Erythroblast (primary cell): ENCODE data around the gene COMMD9.
"Not testable (repeated sequence)": the region's sequence is repeated elsewhere in the genome, so short reads cannot be mapped to it uniquely, and the experiment has no call there.

ENCODE experiments used
- DNase-seq, 2 experiments: peaks; one replicate each; lab custom pipeline; 2025; lab: John Stamatoyannopoulos, UW
- GATA1 ChIP-seq: IDR thresholded peaks from 2 replicates; pipeline ENCODE4 v1.6.1; 2011; ENCODE audit warnings: low read depth, mild to moderate bottlenecking, control low read depth, low read length, moderate library complexity
- POLR2A ChIP-seq: IDR thresholded peaks from 2 replicates; pipeline ENCODE4 v1.6.1; 2011; ENCODE audit warnings: mild to moderate bottlenecking, low read length

COMMD9 gene

GRCh38 chr11:36289226-36289852 lies at the start of gene COMMD9:
TSS of gene COMMD9 (minus strand) at chr11:36289424. CDS start at chr11:36289412, 12 bp downstream.
- peak; percentile 95 for DNase-seq
- TF ChIP-seq GATA1: no peak
- peak; percentile 76 for TF ChIP-seq POLR2A

- no peak for TF ChIP-seq POLR2A
- TF ChIP-seq GATA1: no peak
- peak; percentile 19 to 27 for DNase-seq
Observed at GRCh38 chr11:36333897-36334296, 44.7 kb upstream of the COMMD9 start.

- no peak for DNase-seq
- no peak for TF ChIP-seq POLR2A
- no peak for TF ChIP-seq GATA1
Observed at GRCh38 chr11:36333468-36333867, 44.2 kb upstream of the COMMD9 start.

GRCh38 chr11:36330411-36330810 lies 41.2 kb upstream of the COMMD9 start:
- TF ChIP-seq POLR2A (no peak), GATA1 (no peak)
- DNase-seq: no peak

GRCh38 chr11:36328966-36329673 lies 39.9 kb upstream of the COMMD9 start:
- TF ChIP-seq POLR2A: no peak
- TF ChIP-seq GATA1: no peak
- DNase-seq: no peak

GRCh38 chr11:36326524-36327419 lies 37.5 kb upstream of the COMMD9 start:
- no peak for DNase-seq
- TF ChIP-seq GATA1: no peak
- no peak for TF ChIP-seq POLR2A

- not testable (repeated sequence) for DNase-seq
Observed at GRCh38 chr11:36325403-36325802, 36.2 kb upstream of the COMMD9 start.

- not testable (repeated sequence) for DNase-seq
Observed at GRCh38 chr11:36324956-36325355, 35.7 kb upstream of the COMMD9 start.

- TF ChIP-seq POLR2A (no peak), GATA1 (no peak)
- no peak for DNase-seq
Observed at GRCh38 chr11:36317992-36318391, 28.8 kb upstream of the COMMD9 start.

GRCh38 chr11:36316049-36316448 lies 26.8 kb upstream of the COMMD9 start:
- DNase-seq: no peak
- TF ChIP-seq POLR2A (no peak), GATA1 (no peak)

- TF ChIP-seq GATA1: no peak
- no peak for TF ChIP-seq POLR2A
- DNase-seq: no peak
Observed at GRCh38 chr11:36314434-36314767, 25.2 kb upstream of the COMMD9 start.

- no peak for TF ChIP-seq GATA1
- no peak for TF ChIP-seq POLR2A
- no peak for DNase-seq
Observed at GRCh38 chr11:36313750-36314433, 24.7 kb upstream of the COMMD9 start.

- no peak for TF ChIP-seq POLR2A
- TF ChIP-seq GATA1: no peak
- no peak for DNase-seq
Observed at GRCh38 chr11:36312611-36313472, 23.6 kb upstream of the COMMD9 start.
